ENCODE data around the gene NCKAP5L. TPM values are rescaled to one million over a fixed set of nuclear protein-coding genes. Genes with fewer than 3 reads are reported as not detected.

The NCKAP5L gene
- total and polyA plus RNA-seq, 9 of the 15 experiments (the other 6 are each of a cell fraction or from before 2014, with no cell fraction given), result 0.01 to 14.4 (median 3.7) TPM

DNA sequence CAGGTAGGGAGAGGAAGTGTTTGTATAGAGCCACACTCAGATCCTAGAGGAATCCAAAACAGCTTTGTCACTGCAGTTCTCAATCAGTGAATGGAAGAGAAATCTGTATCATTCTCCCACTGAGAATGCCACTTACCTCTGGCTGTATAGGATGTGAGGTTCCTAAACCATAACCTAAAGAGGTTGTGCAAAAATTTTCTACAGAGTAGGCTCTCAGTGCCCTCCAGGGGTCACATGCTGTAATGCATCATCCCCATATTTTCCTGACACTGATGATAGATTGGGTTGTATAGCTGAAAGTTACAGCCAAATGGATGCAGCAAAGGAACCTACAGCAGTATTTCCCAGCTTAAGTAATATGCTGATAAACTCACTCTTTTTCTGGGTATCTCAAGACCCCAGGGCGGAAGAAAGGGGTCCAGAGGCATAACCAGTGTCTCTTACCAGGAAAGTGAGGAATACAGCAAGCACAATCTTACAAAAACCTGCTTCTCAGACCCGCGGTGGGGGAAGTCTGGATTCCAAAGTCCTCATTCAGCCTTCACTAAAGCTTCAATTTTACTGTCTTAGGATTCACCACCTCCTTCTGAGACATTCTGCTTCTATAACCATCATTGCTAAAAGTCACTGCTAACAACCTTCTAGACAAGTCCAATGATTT, 10.9 kb upstream of the NCKAP5L start:
- no peak overlapping the region for H3K4me2 ChIP-seq (ENCODE audit: insufficient read depth, low read length)
- no peak overlapping the region for H3K4me3 ChIP-seq
- WGBS (ENCODE audit: insufficient coverage, low coverage, missing lambda C conversion rate), result 10% methylated on average over 3 of the region's 3 CpGs
- H3K4me1 ChIP-seq (replicated peaks in 1 of 2; ENCODE audit: control insufficient read depth in 2 of 2, insufficient read depth in 2 of 2, low read length in 2 of 2), result peaks cover 16 to 17% of the 10 kb centered on the region in 2 experiments
- H4K20me1 ChIP-seq (replicated peaks; ENCODE audit: control insufficient read depth, insufficient read depth, low read length), result no peaks in the 10 kb centered on the region
- intact Hi-C loops (cut with micrococcal nuclease), result loop anchor here (1.0 to 5.0 kb wide), 2 partner anchors 63 to 197 kb away; no protein-coding TSS in a partner anchor
- no peaks in the 10 kb centered on the region for H3K9me1 ChIP-seq (ENCODE audit: control insufficient read depth, insufficient read depth, low read length)
- CTCF ChIA-PET (ENCODE audit: low intra/inter-chr PET ratio), result interaction anchor here (0.6 to 4.5 kb wide), 5 partner anchors 37 to 286 kb away, joined by 3 to 63 read pairs (median 3); no protein-coding TSS in a partner anchor
- peak; percentile 44 for ATAC-seq
- peaks cover 23% of the 10 kb centered on the region for H3K79me2 ChIP-seq (ENCODE audit: control insufficient read depth, insufficient read depth, low read length)
- BruUV-seq (replicated peaks), result no TSS peak
- in situ Hi-C loops (cut with MboI), result loop anchor here (5.0 kb wide), 2 partner anchors 62 to 197 kb away; no protein-coding TSS in a partner anchor
- H3K9ac ChIP-seq (ENCODE audit: insufficient read depth in 1 of 2, low read depth in 2 of 2, low read length in 2 of 2), result no peak overlapping the region; a peak in 1 of 4 replicates
- POLR2A ChIA-PET, result interaction anchor here (0.6 to 1.4 kb wide), 11 partner anchors 11 to 461 kb away, joined by 3 to 5 read pairs (median 3); partner anchors contain the start of genes NCKAP5L and TMBIM6
- peaks cover 6% of the 10 kb centered on the region; the same call in 1 of the 3 replicates for H3K36me3 ChIP-seq (ENCODE audit: control insufficient read depth, insufficient read depth, low read length)
- peak; percentile 85 for FAIRE-seq
- no peaks in the 10 kb centered on the region for H3K9me3 ChIP-seq (replicated peaks; ENCODE audit: control insufficient read depth, insufficient read depth, low read depth, low read length)
- no peak overlapping the region for H2AFZ ChIP-seq (ENCODE audit: low read depth, low read length)
- no peak overlapping the region for H3K27ac ChIP-seq (ENCODE audit: extremely low read depth, low read depth, low read length)
- DNase-seq (ENCODE audit: extremely low read depth in 1 of 4, low spot score in 3 of 4), result peak; percentile 43 to 60 (median 45)
- no peaks in the 10 kb centered on the region for H3K27me3 ChIP-seq (ENCODE audit: control insufficient read depth in 2 of 2, insufficient read depth in 2 of 2, low read length in 2 of 2)
- TF ChIP-seq TGIF2 (CRISPR knock-in tag; IDR thresholded peaks at IDR 0.05) (no peak), SMC3 (conservative IDR thresholded peaks at IDR 0.05; ENCODE audit: insufficient read depth, low read depth, low read length) (peak; percentile 70), ZBTB8A (IDR thresholded peaks at IDR 0.05; ENCODE audit: partially characterized antibody) (no peak), ZNF785 (CRISPR knock-in tag; IDR thresholded peaks at IDR 0.05) (no peak), CEBPB (tag; IDR thresholded peaks at IDR 0.05) (peak; percentile 75), SPI1 (IDR thresholded peaks at IDR 0.05; ENCODE audit: borderline replicate concordance, low read depth, low read length) (0 out of 2 replicates have a peak, but pooled peaks have one; percentile 10), JUND (IDR thresholded peaks at IDR 0.05; ENCODE audit: borderline replicate concordance, low read depth, low read length) (no peak), JUND (tag; IDR thresholded peaks at IDR 0.05; ENCODE audit: borderline replicate concordance, low read depth, low read length) (0 out of 3 replicates have a peak, but pooled peaks have one; percentile 35), SMAD4 (CRISPR knock-in tag; conservative IDR thresholded peaks at IDR 0.05) (no peak), RB1 (IDR thresholded peaks at IDR 0.05; ENCODE audit: low read depth) (peak; percentile 40; the same call in 1 of the 2 replicates)
- TF ChIP-seq, protein P1, sequence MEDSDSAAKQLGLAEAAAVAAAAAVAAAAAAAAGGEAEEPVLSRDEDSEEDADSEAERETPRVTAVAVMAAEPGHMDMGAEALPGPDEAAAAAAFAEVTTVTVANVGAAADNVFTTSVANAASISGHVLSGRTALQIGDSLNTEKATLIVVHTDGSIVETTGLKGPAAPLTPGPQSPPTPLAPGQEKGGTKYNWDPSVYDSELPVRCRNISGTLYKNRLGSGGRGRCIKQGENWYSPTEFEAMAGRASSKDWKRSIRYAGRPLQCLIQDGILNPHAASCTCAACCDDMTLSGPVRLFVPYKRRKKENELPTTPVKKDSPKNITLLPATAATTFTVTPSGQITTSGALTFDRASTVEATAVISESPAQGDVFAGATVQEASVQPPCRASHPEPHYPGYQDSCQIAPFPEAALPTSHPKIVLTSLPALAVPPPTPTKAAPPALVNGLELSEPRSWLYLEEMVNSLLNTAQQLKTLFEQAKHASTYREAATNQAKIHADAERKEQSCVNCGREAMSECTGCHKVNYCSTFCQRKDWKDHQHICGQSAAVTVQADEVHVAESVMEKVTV (CRISPR knock-in tag; IDR thresholded peaks at IDR 0.05), result peak; percentile 83
- TF ChIP-seq, protein P2, sequence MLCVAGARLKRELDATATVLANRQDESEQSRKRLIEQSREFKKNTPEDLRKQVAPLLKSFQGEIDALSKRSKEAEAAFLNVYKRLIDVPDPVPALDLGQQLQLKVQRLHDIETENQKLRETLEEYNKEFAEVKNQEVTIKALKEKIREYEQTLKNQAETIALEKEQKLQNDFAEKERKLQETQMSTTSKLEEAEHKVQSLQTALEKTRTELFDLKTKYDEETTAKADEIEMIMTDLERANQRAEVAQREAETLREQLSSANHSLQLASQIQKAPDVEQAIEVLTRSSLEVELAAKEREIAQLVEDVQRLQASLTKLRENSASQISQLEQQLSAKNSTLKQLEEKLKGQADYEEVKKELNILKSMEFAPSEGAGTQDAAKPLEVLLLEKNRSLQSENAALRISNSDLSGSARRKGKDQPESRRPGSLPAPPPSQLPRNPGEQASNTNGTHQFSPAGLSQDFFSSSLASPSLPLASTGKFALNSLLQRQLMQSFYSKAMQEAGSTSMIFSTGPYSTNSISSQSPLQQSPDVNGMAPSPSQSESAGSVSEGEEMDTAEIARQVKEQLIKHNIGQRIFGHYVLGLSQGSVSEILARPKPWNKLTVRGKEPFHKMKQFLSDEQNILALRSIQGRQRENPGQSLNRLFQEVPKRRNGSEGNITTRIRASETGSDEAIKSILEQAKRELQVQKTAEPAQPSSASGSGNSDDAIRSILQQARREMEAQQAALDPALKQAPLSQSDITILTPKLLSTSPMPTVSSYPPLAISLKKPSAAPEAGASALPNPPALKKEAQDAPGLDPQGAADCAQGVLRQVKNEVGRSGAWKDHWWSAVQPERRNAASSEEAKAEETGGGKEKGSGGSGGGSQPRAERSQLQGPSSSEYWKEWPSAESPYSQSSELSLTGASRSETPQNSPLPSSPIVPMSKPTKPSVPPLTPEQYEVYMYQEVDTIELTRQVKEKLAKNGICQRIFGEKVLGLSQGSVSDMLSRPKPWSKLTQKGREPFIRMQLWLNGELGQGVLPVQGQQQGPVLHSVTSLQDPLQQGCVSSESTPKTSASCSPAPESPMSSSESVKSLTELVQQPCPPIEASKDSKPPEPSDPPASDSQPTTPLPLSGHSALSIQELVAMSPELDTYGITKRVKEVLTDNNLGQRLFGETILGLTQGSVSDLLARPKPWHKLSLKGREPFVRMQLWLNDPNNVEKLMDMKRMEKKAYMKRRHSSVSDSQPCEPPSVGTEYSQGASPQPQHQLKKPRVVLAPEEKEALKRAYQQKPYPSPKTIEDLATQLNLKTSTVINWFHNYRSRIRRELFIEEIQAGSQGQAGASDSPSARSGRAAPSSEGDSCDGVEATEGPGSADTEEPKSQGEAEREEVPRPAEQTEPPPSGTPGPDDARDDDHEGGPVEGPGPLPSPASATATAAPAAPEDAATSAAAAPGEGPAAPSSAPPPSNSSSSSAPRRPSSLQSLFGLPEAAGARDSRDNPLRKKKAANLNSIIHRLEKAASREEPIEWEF (CRISPR knock-in tag; IDR thresholded peaks at IDR 0.05), result no peak
- TF ChIP-seq, protein P3, sequence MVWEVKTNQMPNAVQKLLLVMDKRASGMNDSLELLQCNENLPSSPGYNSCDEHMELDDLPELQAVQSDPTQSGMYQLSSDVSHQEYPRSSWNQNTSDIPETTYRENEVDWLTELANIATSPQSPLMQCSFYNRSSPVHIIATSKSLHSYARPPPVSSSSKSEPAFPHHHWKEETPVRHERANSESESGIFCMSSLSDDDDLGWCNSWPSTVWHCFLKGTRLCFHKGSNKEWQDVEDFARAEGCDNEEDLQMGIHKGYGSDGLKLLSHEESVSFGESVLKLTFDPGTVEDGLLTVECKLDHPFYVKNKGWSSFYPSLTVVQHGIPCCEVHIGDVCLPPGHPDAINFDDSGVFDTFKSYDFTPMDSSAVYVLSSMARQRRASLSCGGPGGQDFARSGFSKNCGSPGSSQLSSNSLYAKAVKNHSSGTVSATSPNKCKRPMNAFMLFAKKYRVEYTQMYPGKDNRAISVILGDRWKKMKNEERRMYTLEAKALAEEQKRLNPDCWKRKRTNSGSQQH (CRISPR knock-in tag; IDR thresholded peaks at IDR 0.05), result no peak

Data from K562 (cell line).